Measurements from ENCODE around the gene GALR3. TPM values are rescaled to one million over a fixed set of nuclear protein-coding genes. Genes with fewer than 3 reads are reported as not detected.

GALR3 gene
- polyA plus RNA-seq, 3 donors: not detected

GRCh38 chr22:37775785-37776638, 47.2 kb upstream of the GALR3 start:
- Mint-ChIP-seq H3K27ac (peak overlapping the region in 2 of 7 donors; percentile 25 to 78), H3K36me3 (peaks cover 36 to 43% of the 10 kb centered on the region in 2 donors), H3K9me3 (no peaks in the 10 kb centered on the region), H3K4me1 (no peaks in the 10 kb centered on the region), H3K27me3 (ENCODE audit: low read depth in 3 of 3) (peaks cover 0 to 3% (median 1%) of the 10 kb centered on the region in 3 donors), H3K4me3 (no peak overlapping the region)
- Histone ChIP-seq H3K4me3 (replicated peaks in 1 of 3; ENCODE audit: low read depth in 2 of 3, low read length in 3 of 3) (no peak overlapping the region), H3K79me2 (ENCODE audit: insufficient read depth, low read length) (no peaks in the 10 kb centered on the region), H3K4me2 (replicated peaks; ENCODE audit: extremely low read depth, low read length, poor library complexity, severe bottlenecking) (no peak overlapping the region), H3K4me1 (ENCODE audit: control insufficient read depth in 1 of 2, insufficient read depth in 2 of 2, low read length in 2 of 2) (no peaks in the 10 kb centered on the region), H3K36me3 (replicated peaks in 1 of 2; ENCODE audit: control insufficient read depth in 1 of 2, insufficient read depth in 2 of 2, low read length in 2 of 2) (peaks cover 37 to 41% of the 10 kb centered on the region in 2 donors), H4K20me1 (ENCODE audit: insufficient read depth, low read length) (no peaks in the 10 kb centered on the region), H3K9me3 (replicated peaks in 1 of 2; ENCODE audit: control insufficient read depth in 1 of 2, insufficient read depth in 1 of 2, low read length in 2 of 2) (no peaks in the 10 kb centered on the region), H3K9ac (ENCODE audit: insufficient read depth, low read length, poor library complexity, severe bottlenecking) (no peak overlapping the region), H3K27me3 (ENCODE audit: control insufficient read depth in 2 of 2, insufficient read depth in 2 of 2, low read length in 2 of 2) (no peaks in the 10 kb centered on the region), H3K27ac (ENCODE audit: low read depth in 1 of 2, low read length in 2 of 2) (no peak overlapping the region), H2AFZ (ENCODE audit: insufficient read depth, low read depth, low read length, poor library complexity, severe bottlenecking) (no peak overlapping the region)
- no peak for TF ChIP-seq CTCF (IDR thresholded peaks at IDR 0.05)
- DNase-seq: no peak
- 91% methylated on average over 3 of the region's 17 CpGs for WGBS (ENCODE audit: insufficient coverage)
- intact Hi-C loops (cut with micrococcal nuclease): no loop called here

- no peak overlapping the region for H3K27ac ChIP-seq (ENCODE audit: low read depth in 1 of 2, low read length in 2 of 2)
- peaks cover 31 to 35% of the 10 kb centered on the region in 2 donors for H3K36me3 ChIP-seq (replicated peaks in 1 of 2; ENCODE audit: control insufficient read depth in 1 of 2, insufficient read depth in 2 of 2, low read length in 2 of 2)
- 94% methylated on average over 9 of the region's 10 CpGs for WGBS (ENCODE audit: insufficient coverage)
- no peak overlapping the region for H3K9ac ChIP-seq (ENCODE audit: insufficient read depth, low read length, poor library complexity, severe bottlenecking)
- H3K9me3 ChIP-seq (replicated peaks in 1 of 2; ENCODE audit: control insufficient read depth in 1 of 2, insufficient read depth in 1 of 2, low read length in 2 of 2): no peaks in the 10 kb centered on the region
- H3K4me1 Mint-ChIP-seq: no peaks in the 10 kb centered on the region
- H3K4me3 ChIP-seq (replicated peaks in 1 of 3; ENCODE audit: low read depth in 2 of 3, low read length in 3 of 3): no peak overlapping the region
- no peak for DNase-seq
- H4K20me1 ChIP-seq (ENCODE audit: insufficient read depth, low read length): no peaks in the 10 kb centered on the region
- H3K4me2 ChIP-seq (replicated peaks; ENCODE audit: extremely low read depth, low read length, poor library complexity, severe bottlenecking): no peak overlapping the region
- H3K9me3 Mint-ChIP-seq: no peaks in the 10 kb centered on the region
- intact Hi-C loops (cut with micrococcal nuclease): no loop called here
- no peak overlapping the region for H2AFZ ChIP-seq (ENCODE audit: insufficient read depth, low read depth, low read length, poor library complexity, severe bottlenecking)
- H3K27ac Mint-ChIP-seq: no peak overlapping the region
- no peaks in the 10 kb centered on the region for H3K79me2 ChIP-seq (ENCODE audit: insufficient read depth, low read length)
- no peak overlapping the region for H3K4me3 Mint-ChIP-seq
- H3K27me3 ChIP-seq (ENCODE audit: control insufficient read depth in 2 of 2, insufficient read depth in 2 of 2, low read length in 2 of 2): no peaks in the 10 kb centered on the region
- H3K27me3 Mint-ChIP-seq (ENCODE audit: low read depth in 3 of 3): peaks cover 0 to 3% (median 1%) of the 10 kb centered on the region in 3 donors
- H3K36me3 Mint-ChIP-seq: peaks cover 30 to 37% of the 10 kb centered on the region in 2 donors
- H3K4me1 ChIP-seq (ENCODE audit: control insufficient read depth in 1 of 2, insufficient read depth in 2 of 2, low read length in 2 of 2): no peaks in the 10 kb centered on the region
- no peak for TF ChIP-seq CTCF (IDR thresholded peaks at IDR 0.05)
Observed at GRCh38 chr22:37776639-37777005, 46.6 kb upstream of the GALR3 start.

All from CD14-positive monocyte (primary cell).